GM19239 (cell line): Measurements from ENCODE around the gene TBC1D5.

Source experiments
- DNase-seq: peaks from one replicate; pipeline ENCODE4 v3.0.0; 2011; ENCODE audit warnings: low spot score; ENCODE audit not compliant: insufficient read length
- FAIRE-seq: peaks from 2 replicates; lab custom pipeline; 2011; peaks lifted over from hg19 to GRCh38; lab: Jason Lieb, UNC

TBC1D5 gene

DNA sequence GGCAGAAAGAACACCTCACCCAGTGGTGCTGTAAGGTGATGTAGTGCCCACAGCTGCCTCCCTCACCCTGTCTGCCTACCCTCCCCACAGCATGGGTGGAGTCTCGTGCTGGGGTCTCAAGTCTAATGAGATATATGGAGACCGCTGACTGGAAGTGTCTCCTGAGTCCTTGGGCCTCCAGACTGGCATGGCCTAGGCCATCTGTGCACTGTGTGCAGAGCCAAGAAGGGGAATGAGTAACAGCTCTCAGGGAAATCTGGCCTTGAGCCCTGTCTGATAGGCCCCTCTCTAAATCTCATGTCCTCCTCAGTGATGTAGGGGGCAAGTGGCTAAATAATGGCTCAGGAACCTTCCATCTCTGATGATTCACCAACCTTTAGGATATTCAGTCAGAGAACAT, 580.3 kb downstream of the TBC1D5 start:
- DNase-seq: no peak
- FAIRE-seq: no peak

DNA sequence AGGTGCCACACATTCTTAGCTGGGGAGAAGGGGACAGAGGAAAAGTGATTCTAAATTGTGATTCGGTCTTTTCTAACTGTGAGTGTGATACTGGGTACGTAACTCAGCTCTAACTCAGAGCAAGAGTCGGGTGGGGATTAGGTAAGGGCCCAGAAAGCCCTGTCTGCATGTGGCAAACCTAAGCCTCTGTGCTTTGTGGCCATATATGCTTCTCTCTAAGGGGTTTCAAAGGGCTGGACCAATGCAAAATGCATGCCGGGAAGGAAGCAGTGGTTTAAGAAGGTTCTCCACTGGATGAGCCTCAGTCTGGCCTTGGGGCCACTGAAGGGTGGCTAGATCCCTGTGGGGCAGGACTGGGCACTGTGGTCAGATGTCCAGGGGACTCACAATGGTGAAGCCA, 581.8 kb downstream of the TBC1D5 start:
- no peak for FAIRE-seq
- DNase-seq: no peak

DNA sequence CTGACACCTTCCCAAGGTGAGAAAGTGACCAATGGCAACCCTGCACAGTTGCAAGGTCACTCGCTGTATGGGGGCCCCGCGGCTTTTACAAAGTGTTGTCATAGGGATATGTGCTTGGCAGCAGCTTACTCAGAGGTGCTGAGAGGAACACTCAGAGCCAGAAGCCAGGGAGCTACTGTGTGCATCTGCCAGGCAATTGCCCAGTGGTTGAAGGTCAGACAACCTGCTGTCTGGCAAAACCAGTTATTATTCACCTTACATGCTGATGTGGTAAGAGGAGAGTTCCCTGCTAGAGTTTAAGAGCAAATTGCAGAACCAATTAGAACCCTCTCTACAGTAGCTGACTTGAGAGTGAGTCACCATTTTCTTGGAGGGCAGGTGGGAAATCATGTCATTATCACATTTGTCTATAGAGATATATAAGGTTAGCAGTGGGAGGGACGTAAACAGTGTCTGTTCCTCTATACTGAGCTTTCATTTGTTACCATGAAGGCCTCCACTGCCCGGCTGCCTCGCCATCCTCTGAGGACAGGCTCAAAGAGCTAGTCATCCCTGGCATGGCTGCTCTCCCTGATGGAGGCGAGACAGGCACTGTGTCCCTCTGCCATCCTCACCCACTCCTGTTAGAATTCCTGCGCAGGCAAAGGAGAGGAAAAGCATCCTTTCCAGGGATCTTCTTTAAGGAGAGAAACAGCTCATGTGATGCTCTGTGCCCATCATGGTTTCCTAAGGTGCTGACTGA, 583.3 kb downstream of the TBC1D5 start:
- DNase-seq (no peak), FAIRE-seq (no peak)

- FAIRE-seq (no peak), DNase-seq (no peak)
Observed at GRCh38 chr3:17157713-17158112, 584.7 kb downstream of the TBC1D5 start.

- FAIRE-seq (no peak), DNase-seq (no peak)
Observed at GRCh38 chr3:17156864-17157263, 585.6 kb downstream of the TBC1D5 start.

DNA sequence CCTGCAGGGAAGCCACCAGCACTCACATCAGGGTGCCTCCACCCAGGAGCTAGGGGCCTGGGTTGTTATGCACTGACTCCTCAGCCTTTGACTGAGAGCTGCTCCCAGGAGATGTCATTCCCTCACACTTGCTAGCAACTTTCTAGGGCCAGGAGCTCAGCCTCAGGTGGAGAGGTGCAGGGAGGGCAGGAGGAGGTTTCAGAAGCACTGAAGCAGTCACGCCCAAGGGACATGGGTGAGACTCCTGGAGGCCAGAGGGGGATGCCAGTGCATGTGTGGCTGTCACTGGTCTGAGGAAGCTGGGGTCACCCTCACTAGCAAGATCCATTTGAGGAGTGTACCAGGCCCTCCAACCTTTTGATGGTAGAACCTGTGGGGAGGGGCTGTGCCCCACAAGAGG, 586.5 kb downstream of the TBC1D5 start:
- no peak for FAIRE-seq
- no peak for DNase-seq

DNA sequence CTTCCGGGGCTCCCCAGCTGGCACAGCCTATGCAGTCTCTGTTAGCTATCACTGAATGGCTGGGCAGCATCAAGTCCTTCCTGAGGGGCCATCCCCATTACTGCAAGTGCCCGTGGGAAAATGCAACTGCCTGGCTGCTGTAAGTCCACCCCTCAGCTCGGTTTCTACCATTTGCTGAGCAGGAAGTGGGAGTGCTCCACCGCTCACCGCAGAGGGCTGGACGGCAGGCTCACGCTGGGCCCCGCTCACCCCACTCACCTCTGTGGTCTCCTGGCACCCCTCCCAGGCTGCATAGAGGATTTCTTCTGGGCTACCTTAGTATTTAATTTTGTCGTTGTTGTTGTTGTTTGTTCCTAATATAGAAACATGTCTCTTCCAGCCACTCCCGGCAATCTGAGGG, 587.5 kb downstream of the TBC1D5 start:
- FAIRE-seq (no peak), DNase-seq (no peak)

- DNase-seq: no peak
- FAIRE-seq: no peak
Observed at GRCh38 chr3:17154221-17154620, 588.2 kb downstream of the TBC1D5 start.

DNA sequence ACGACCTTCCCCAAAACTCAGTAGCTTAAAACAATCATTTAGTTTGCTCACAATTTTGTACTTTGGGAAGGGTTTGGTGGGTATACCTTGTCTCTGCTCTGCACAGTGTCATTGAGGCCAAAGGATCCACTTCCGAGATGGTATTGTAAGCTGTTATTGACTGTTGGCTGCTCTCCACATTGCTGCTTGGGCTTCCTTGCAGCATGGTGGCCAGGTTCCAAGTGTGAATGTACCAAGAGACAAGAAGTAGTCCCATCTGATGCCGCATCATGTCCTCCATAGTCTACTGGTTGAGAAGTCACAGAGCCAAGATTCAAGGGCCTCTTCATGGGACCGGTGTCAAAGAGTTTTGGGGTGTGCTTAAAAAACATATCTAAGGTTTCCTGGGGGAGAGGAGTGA, 589.2 kb downstream of the TBC1D5 start:
- no peak for DNase-seq
- FAIRE-seq: no peak

GRCh38 chr3:17151598-17152373, 590.6 kb downstream of the TBC1D5 start:
- peak; percentile 91 for DNase-seq
- FAIRE-seq: peak; percentile 94

- FAIRE-seq (no peak), DNase-seq (no peak)
Observed at GRCh38 chr3:17149076-17149475, 593.4 kb downstream of the TBC1D5 start.

DNA sequence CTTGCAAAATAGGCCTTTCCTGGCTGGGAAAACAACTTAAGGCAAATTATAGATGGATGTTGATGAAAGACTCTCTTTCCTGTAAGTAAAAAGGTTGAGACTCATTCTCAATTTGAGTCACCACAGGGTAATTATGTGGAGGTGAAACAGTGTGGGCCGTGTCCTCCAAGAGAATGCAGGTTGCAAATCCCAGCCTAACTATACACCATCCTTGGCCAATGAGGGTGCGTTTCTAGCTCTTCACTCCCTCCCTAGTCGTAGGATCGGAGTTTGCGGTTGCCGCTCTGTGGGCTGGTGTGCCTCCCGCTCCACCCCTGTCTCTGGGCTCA, 597.8 kb downstream of the TBC1D5 start:
- DNase-seq (no peak), FAIRE-seq (no peak)

DNA sequence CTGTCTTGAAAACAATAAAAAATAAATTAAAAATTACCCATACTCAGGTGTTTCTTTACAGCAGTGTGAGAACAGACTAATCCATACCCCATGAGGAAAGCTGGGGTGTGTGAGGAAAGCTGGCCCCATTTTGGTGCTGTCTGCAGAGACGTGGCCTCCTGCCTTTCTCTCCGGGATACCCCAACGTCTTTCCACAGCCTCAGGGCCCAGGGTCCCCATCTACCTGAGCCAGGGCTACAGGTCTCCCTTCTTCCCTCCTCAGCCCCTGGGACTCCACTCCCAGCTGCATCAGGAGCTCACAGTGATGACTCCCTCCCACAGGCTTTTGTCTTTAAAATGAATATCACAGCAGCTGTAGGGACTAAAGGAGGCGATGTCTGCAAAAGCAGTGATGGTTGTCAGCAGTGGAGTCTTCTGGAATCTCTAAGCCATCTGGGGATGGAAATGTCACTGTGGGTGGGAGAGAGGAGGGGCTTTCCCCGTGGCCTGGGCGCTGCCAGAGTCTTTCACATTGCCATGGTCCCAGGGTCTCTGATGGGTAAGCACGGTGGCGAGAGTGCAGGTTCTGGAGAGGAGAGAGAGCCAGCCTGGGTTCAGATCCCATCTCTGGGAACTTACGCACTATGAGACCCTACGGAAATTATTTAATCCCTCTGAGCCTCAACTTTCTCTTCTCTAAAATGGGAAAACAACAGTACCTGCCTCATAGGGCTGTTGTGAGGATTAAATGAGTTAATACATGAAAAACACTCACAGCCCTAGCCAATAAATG, 598.4 kb downstream of the TBC1D5 start:
- DNase-seq: no peak

DNA sequence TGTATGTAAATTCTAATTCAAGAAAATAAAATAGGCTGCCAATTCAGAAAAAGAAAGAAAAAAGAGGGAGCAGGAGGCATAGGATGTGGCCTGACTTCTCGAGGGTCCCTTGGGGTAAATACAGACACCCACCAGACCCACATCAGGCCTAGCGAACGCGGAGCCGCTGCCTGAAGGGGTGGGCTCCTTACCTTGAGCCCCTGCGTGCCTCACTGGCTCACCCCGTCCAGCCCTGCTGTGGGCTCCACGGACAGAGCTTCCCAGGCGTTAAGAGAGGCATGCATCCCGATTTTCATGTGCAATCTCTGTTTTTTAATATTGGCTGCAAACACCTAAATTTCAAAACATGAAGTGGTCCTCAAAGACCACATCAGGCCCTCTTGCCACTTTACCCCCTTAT, 599.9 kb downstream of the TBC1D5 start:
- FAIRE-seq (no peak), DNase-seq (no peak)

More for the DNA sequence above, 598.4 kb downstream of the TBC1D5 start:
- no peak for FAIRE-seq

- FAIRE-seq (no peak), DNase-seq (no peak)
Observed at GRCh38 chr3:17141699-17142098, 600.7 kb downstream of the TBC1D5 start.

- DNase-seq (no peak), FAIRE-seq (no peak)
Observed at GRCh38 chr3:17140670-17141505, 601.5 kb downstream of the TBC1D5 start.

DNA sequence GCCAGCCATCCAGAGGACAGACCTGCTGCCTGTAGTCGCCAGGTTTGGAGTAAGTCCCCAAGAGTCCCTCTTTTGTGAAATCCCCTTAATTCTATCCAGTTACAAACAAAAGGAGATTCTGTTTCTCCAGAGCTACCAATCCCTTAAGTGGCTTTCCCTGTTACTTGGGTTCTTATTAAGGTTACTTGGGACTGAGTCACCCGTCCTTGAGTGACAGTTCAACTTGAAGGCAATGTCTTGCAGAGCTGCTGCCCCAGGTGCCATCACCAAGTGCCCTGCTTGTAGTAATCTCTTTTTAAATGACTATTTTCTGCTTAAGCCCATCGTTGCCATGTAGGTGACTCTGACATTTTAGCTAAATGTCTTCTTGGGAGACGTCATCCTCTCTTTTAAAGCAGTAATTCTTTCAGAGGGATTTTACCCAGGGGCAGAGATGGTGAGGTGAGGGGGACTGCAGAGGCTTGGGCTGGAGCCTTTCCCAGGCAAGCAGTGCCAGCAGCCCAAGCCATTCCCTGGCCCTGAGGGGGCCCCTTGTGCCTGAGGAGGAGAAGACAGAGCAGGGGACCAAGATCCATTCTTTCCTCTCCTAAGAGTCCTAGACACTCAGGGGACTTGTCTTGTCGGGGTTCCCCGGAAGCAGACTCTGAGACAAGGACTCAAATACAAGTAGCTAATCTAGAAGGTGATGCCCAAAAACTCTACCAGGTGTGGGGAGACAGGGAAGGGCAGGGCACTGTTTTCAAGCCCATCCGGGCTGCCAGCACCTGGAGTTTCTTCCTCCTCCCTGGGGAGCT, 604.0 kb downstream of the TBC1D5 start:
- DNase-seq (no peak), FAIRE-seq (no peak)

GRCh38 chr3:17137321-17137826, 605.1 kb downstream of the TBC1D5 start:
- no peak for FAIRE-seq
- no peak for DNase-seq

GRCh38 chr3:17136136-17136721, 606.2 kb downstream of the TBC1D5 start:
- DNase-seq (no peak), FAIRE-seq (no peak)
